Stimulated activated CD4-positive, alpha-beta T cell treated with anti-CD3 and anti-CD28 coated beads, Interleukin-4, amount 100 ng/mL, for 1 hour (primary cell): ENCODE results near the gene DENND6B.

Experiments used
- DNase-seq: peaks from one replicate; pipeline ENCODE4 v3.0.0-alpha.2; 2020

The DENND6B gene

DNA sequence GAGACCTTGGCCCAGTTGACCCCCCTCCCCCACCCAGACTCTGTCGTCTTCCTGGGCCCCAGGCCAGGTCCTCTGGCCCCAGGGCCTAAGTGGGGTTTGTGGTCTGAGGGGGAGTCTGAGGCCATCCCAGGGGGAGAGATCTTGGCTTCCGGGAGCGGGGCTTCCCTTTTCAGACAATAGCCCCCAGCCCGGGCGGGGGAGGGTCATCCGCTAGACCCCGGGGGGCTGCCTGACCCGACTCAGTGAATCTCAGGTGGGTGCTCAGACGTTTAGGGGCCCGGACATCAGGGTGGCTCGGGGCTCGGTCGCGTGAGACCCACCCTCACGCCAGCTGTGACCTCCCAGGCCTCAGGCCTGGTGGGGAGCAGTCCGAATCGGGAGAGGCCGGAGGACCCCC, 57.2 kb downstream of the DENND6B start:
- no peak for DNase-seq

DNA sequence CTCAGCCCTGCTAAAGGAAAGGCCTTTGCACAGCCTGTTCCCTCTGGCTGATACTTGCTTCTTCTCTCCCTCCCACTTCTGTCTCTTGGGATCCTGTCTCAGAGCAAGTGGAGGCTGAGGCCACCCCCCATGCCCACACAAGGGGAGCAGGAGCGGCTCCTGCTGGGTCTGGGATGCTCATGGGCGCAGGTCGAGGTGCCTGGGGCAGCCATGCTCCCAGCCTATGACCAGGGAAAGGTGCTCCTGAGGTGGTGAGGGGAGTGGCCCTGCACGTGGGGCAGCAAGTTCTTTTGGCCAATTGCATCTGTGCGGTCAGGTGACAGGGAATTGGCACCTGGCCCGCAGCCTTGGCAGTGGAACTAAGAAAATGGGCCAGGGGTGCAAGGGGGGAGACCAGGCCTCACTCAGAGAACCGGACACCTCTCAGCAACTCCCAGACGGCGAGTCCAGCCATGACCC, 58.1 kb downstream of the DENND6B start:
- DNase-seq: no peak

DNA sequence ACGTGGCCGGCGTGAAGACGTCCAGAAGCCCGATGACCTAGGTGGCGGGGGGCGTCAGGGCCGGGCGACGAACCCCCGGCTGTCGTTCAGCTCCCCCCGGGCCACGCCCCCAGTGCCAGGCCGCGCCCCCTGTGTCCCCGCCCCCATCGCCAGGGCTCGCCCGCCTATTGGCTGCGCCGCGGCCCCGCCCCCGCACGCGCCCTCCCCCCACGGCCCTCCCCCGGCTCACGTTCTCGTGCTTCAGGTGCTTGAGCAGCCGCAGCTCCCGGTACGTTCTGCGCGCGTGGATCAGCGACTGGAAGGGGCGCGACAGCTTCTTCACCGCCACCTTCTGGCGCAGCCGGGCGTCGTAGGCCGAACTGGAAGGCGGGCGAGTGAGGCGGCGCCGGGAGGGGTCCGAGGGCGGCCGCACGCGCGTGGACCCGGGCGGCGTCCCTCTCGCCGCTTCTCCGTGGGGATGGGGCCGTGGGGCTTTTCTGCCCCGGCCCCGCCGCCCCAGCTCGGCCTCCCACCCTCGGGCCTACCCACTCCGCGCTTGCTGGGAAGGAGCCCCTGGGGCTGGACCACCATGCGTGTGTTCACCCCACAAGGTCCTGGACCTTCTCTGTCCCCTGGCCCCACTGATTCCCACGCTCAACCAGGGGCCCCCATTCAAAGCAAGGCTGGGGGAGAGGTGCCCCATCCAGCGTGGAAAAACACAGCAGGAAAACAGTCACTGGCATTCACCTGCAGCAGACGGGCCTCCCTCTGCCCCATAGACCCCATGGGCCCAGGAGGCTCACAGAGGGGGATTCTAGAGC, 59.0 kb downstream of the DENND6B start:
- peak; percentile 64 for DNase-seq

- no peak for DNase-seq
Observed at GRCh38 chr22:50266994-50267393, 59.8 kb downstream of the DENND6B start.

- no peak for DNase-seq
Observed at GRCh38 chr22:50264946-50265669, 61.7 kb downstream of the DENND6B start.

- no peak for DNase-seq
Observed at GRCh38 chr22:50264104-50264745, 62.6 kb downstream of the DENND6B start.

DNA sequence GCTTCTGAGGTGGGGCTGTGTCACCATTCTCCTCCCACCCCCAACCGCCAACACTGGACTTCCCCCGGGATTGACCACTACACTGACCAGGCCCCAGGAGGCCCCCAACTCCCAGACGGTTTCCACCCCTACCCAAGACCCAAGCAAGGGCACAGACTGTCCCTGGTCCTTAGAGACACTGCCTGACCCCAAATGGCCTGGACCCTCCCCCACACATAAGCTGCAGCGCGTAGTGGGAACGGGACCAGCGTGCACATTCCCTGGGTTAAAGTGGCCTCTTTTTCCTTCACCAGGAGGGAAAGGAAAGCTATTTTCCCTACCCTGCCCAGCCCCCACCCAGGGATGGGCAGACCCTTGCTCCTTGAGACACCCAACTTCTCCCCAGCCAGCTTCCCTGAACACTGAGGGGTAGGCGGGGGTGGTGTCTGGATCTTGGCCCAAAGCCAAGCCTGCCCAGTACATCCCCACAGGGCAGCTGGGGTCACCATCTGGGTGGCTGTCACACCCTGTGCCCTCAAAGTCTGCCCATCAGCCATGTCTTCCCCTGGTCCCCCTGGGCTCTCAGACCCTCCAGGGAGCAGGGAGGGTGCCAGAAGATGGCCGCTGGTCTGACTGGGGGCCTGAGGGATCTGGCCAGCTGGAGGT, 63.7 kb downstream of the DENND6B start:
- no peak for DNase-seq

- DNase-seq: no peak
Observed at GRCh38 chr22:50262460-50262911, 64.3 kb downstream of the DENND6B start.

DNA sequence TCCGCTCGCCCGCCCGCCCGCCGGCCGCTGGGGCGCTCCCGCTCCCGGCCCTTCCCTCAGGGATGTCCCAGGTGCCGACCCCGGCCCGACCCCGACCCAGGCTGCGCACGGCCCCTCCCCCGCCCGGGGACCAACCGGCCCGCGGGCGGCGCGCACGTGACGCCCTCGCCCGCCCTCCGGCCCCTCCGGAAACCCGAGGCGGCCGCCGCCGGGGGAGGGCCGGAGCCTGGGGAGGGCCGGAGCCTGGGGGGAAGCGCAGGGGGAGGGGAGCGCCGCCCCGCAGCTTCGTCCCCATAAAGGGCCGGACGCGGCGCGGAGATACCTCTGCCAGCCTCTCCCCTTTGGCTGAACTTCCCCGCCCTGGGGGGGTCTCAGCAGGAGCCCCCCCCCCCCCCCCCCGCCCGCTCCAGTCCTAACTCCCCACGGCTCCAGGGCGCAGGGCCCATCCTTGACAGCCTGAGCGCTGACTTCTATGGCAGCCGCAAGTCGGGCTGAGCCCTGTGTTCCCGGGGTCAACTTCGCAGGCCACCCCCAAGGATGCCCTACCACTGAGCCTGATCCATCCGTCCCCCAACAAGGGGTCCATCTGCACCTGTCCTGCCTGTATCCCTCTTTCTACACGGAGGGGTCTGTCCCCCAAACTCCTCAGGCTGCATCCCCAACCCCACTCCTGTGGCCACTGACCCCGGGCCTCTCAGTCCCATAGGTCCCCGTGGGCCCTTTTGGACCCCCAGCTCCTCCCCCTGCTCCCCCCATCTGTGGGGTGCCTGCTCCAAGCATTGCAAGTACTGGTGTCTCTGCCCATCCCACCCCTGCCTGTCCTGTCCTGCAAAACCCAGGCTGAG, 65.0 kb downstream of the DENND6B start, which contains the start of gene MAPK12:
MAPK12 (minus strand) TSS at position 69 of the 845 bp plus-strand sequence. CDS start 174 bp downstream, outside the sequence.
- no peak for DNase-seq

DNA sequence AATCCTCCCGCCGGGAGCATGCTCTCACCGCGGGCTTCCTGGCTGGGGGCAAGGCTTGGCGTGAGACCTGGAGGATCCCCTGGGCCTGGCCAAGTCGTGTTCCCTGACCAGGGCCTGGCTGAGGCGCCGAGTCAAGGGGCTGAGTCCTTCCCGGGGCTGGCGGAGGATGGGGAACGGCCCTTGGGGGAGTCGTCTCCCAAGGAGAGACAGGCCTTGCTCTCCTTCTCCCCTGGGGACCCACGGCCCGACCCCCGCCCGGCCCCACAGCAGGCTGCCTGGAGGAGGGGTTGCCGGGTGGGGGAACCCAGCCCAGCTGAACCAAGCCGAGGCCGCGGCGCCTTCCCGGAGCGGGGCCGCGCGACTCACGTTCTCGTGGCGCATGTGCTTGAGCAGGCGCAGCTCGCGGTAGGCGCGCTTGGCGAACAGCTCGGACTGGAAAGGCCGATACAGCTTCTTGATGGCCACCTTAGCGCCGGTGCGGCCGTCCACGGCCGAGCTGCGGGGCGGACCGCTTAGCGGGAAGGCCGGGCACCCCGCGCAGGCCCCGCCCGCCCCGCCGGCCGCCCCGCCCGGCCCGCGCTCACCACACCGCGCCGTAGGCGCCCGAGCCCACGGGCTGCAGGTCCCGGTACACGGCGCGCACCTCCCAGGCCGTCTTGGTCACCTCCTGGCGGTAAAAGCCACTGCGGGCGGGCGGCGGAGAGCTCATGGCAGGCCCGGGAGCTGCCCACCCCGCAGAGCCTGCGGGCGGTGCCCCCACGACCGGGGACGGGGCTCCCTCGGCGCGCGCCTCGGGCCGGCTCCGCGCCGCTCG, 65.8 kb downstream of the DENND6B start:
- peak; percentile 40 for DNase-seq

DNA sequence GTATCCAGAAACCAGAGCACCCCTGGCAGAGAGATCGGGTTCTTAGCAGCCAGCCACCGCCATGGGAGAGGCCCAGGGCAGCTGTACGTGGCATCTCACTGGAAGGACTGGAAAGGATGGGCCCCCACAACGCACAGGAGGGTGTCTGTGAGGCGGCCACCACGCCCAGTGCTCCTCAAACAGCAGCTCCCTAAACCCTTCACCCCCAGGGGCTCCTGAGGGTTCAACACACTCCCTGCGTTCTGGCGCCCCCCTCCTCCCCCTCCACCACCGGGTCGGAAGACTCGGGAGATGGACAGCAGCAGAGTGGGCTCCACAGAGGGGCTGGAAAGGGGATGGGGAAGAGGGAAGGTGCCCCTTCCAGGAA, 66.4 kb downstream of the DENND6B start:
- DNase-seq: no peak

- DNase-seq: no peak
Observed at GRCh38 chr22:50259302-50259701, 67.5 kb downstream of the DENND6B start.
